Fibroblast of lung (primary cell): ENCODE results near the gene TCF12. TPM values are rescaled to one million over a fixed set of nuclear protein-coding genes. Genes with fewer than 3 reads are reported as not detected.

ENCODE experiments used
- DNase-seq, 2 donors: peaks; one replicate each; pipeline versions ENCODE4 v3.0.0 to v3.0.0-alpha.2; 2010; ENCODE audit warnings: low read depth in 2 of 2
- H2AFZ ChIP-seq: 2 replicates; pipeline ENCODE4 v1.5.1; 2012; ENCODE audit warnings: low read length, control low read depth, inconsistent platforms
- H3K27ac ChIP-seq: 2 replicates; pipeline ENCODE4 v1.5.1; 2011; ENCODE audit warnings: low read length, control low read depth; ENCODE audit not compliant: insufficient read depth
- H3K27me3 ChIP-seq: 2 replicates; pipeline ENCODE4 v1.5.1; 2011; ENCODE audit warnings: mild to moderate bottlenecking, low read length; ENCODE audit not compliant: control insufficient read depth, insufficient read depth
- H3K36me3 ChIP-seq: 2 replicates; pipeline ENCODE4 v1.5.1; 2011; ENCODE audit warnings: low read length; ENCODE audit not compliant: control insufficient read depth, insufficient read depth
- H3K4me1 ChIP-seq: 2 replicates; pipeline ENCODE4 v1.5.1; 2011; ENCODE audit warnings: low read length; ENCODE audit not compliant: control insufficient read depth, insufficient read depth; ENCODE audit errors: extremely low read depth
- H3K4me2 ChIP-seq: 2 replicates; pipeline ENCODE4 v1.5.1; 2011; ENCODE audit warnings: low read length, control low read depth; ENCODE audit not compliant: insufficient read depth; ENCODE audit errors: extremely low read depth
- H3K4me3 ChIP-seq, 4 experiments: fragments of 200-600 bp in 1 of 4; sonication (generic) in 1 of 4; replicated peaks in 1 of 4; 2 replicates each; pipeline ENCODE4 v1.5.1; 2011 to 2016; ENCODE audit warnings: low read length in 4 of 4, low read depth in 3 of 4, mild to moderate bottlenecking in 3 of 4, control low read depth in 2 of 4, inconsistent platforms in 1 of 4, mixed read lengths in 1 of 4; ENCODE audit not compliant: insufficient read depth in 1 of 4; ENCODE audit errors: control extremely low read depth in 1 of 4
- H3K79me2 ChIP-seq: 2 replicates; pipeline ENCODE4 v1.5.1; 2012; ENCODE audit warnings: mild to moderate bottlenecking, low read length, inconsistent platforms; ENCODE audit not compliant: control insufficient read depth, insufficient read depth
- H3K9ac ChIP-seq: 2 replicates; pipeline ENCODE4 v1.5.1; 2011; ENCODE audit warnings: mild to moderate bottlenecking, low read length, control low read depth; ENCODE audit not compliant: insufficient read depth
- H3K9me3 ChIP-seq: 2 replicates; pipeline ENCODE4 v1.5.1; 2012; ENCODE audit warnings: low read depth, low read length; ENCODE audit not compliant: control insufficient read depth, insufficient read depth
- H4K20me1 ChIP-seq: 2 replicates; pipeline ENCODE4 v1.5.1; 2011; ENCODE audit warnings: low read length; ENCODE audit not compliant: control insufficient read depth, insufficient read depth; ENCODE audit errors: extremely low read depth
- CTCF ChIP-seq, 2 donors: IDR thresholded peaks in 1 of 2; conservative IDR thresholded peaks in 1 of 2; 1 replicate in 1 of 2; 2 replicates in 1 of 2; pipeline ENCODE4 v1.5.1; 2011 to 2012; ENCODE audit warnings: low read length in 2 of 2, control low read depth in 1 of 2, inconsistent platforms in 1 of 2, low read depth in 1 of 2, mild to moderate bottlenecking in 1 of 2
- EZH2 ChIP-seq: IDR thresholded peaks from 2 replicates; pipeline ENCODE4 v1.5.1; 2012; ENCODE audit warnings: low read length, control low read depth, mild to moderate bottlenecking; ENCODE audit errors: missing control alignments
- polyA plus RNA-seq, 2 donors: library from polyadenylated mRNA; depleted of rRNA in 1 of 2; stranded (reverse) in 1 of 2; unstranded in 1 of 2; fragments of >200 nt; gene quantifications; 2 replicates each; pipeline ENCODE4 v1.2.1, GENCODE V29; 2011 to 2012; ENCODE audit warnings: missing spikeins in 1 of 2
- total RNA-seq: library from RNA; depleted of rRNA; stranded (reverse); fragments of >200 nt; gene quantifications from 2 replicates; pipeline ENCODE4 v1.2.1, GENCODE V29; 2014

Gene TCF12
- total and polyA plus RNA-seq, 2 donors (not counting 1 experiment from before 2014, with no cell fraction given), result 105 to 232 TPM

- no peak overlapping the region for H3K4me3 ChIP-seq
- H3K9ac ChIP-seq, result no peak overlapping the region
- H3K36me3 ChIP-seq, result no peaks in the 10 kb centered on the region
- H3K4me2 ChIP-seq, result no peak overlapping the region
- DNase-seq, result no peak
- H4K20me1 ChIP-seq, result no peaks in the 10 kb centered on the region
- H3K27ac ChIP-seq, result no peak overlapping the region
- no peak for TF ChIP-seq EZH2
- no peak for TF ChIP-seq CTCF (conservative IDR thresholded peaks at IDR 0.05 in 1 of 2, IDR thresholded peaks at IDR 0.05 in 1 of 2; ENCODE audit: low read depth in 1 of 2, low read length in 2 of 2)
- no peak overlapping the region for H2AFZ ChIP-seq
- H3K27me3 ChIP-seq, result no peaks in the 10 kb centered on the region
- peaks cover 23% of the 10 kb centered on the region for H3K79me2 ChIP-seq
- H3K9me3 ChIP-seq, result no peaks in the 10 kb centered on the region
- no peaks in the 10 kb centered on the region for H3K4me1 ChIP-seq
These were observed 119.6 kb downstream of the TCF12 start for GRCh38 chr15:57038040-57038439.

- no peak for DNase-seq
These were observed 120.1 kb downstream of the TCF12 start for GRCh38 chr15:57038496-57038895.

GRCh38 chr15:57041416-57041815 lies 123.0 kb downstream of the TCF12 start:
- Histone ChIP-seq H3K4me2 (no peak overlapping the region), H3K4me3 (no peak overlapping the region), H2AFZ (no peak overlapping the region), H4K20me1 (no peaks in the 10 kb centered on the region), H3K27ac (no peak overlapping the region), H3K36me3 (no peaks in the 10 kb centered on the region), H3K27me3 (no peaks in the 10 kb centered on the region), H3K79me2 (peaks cover 20% of the 10 kb centered on the region), H3K4me1 (no peaks in the 10 kb centered on the region), H3K9me3 (no peaks in the 10 kb centered on the region), H3K9ac (no peak overlapping the region)
- no peak for DNase-seq
- TF ChIP-seq CTCF (conservative IDR thresholded peaks at IDR 0.05 in 1 of 2, IDR thresholded peaks at IDR 0.05 in 1 of 2; ENCODE audit: low read depth in 1 of 2, low read length in 2 of 2), result no peak
- TF ChIP-seq EZH2, result no peak

More at GRCh38 chr15:57038496-57038895, 120.1 kb downstream of the TCF12 start:
- Histone ChIP-seq H3K9me3 (no peaks in the 10 kb centered on the region), H3K4me1 (no peaks in the 10 kb centered on the region), H3K79me2 (peaks cover 23% of the 10 kb centered on the region), H2AFZ (no peak overlapping the region), H3K27ac (no peak overlapping the region), H3K4me2 (no peak overlapping the region), H3K27me3 (no peaks in the 10 kb centered on the region), H3K36me3 (no peaks in the 10 kb centered on the region), H3K9ac (no peak overlapping the region), H4K20me1 (no peaks in the 10 kb centered on the region), H3K4me3 (no peak overlapping the region)
- TF ChIP-seq EZH2, result no peak
- TF ChIP-seq CTCF (conservative IDR thresholded peaks at IDR 0.05 in 1 of 2, IDR thresholded peaks at IDR 0.05 in 1 of 2; ENCODE audit: low read depth in 1 of 2, low read length in 2 of 2), result no peak
